ENCODE data around the gene TRMT6.

Gene TRMT6

GRCh38 chr20:5895626-5896025 lies 54.7 kb downstream of the TRMT6 start:
- DNase-seq: no peak

GRCh38 chr20:5893621-5894020 lies 56.7 kb downstream of the TRMT6 start:
- no peak for DNase-seq

- DNase-seq: no peak
Observed at GRCh38 chr20:5893052-5893451, 57.3 kb downstream of the TRMT6 start.

- DNase-seq: no peak
Observed at GRCh38 chr20:5890773-5891441, 59.4 kb downstream of the TRMT6 start.

- DNase-seq: no peak
Observed at GRCh38 chr20:5888041-5888440, 62.3 kb downstream of the TRMT6 start.

- no peak for DNase-seq
Observed at GRCh38 chr20:5887386-5887785, 62.9 kb downstream of the TRMT6 start.
